A549 (cell line): ENCODE results near the gene PROCR. TPM values are rescaled to one million over a fixed set of nuclear protein-coding genes. Genes with fewer than 3 reads are reported as not detected.
A peak's percentile ranks its signal among the peaks of the same experiment; 100 is the strongest.

ENCODE experiments used
- ATAC-seq, 2 experiments: fragments of 200-7000 bp in 1 of 2; fragments of >200 bp in 1 of 2; cut with Nextera tagmentation in 1 of 2; cut with Tn5 transposase in 1 of 2; 3 replicates each; pipeline versions ENCODE4 v1.8.0 to v1.9.1; 2018 to 2020; ENCODE audit warnings: mild to moderate bottlenecking in 1 of 2, moderate library complexity in 1 of 2
- CTCF ChIA-PET: fragments of 300-600 bp; sonication (Branson Sonifier 250); formaldehyde crosslinking; extraction: SDS; loops from one replicate; lab custom pipeline; 2021; ENCODE audit warnings: antibody characterized with exemption, inconsistent platforms; lab: Yijun Ruan, JAX
- POLR2A ChIA-PET: fragments of 350-600 bp; formaldehyde crosslinking; extraction: SDS; loops from one replicate; lab custom pipeline; 2021; ENCODE audit warnings: antibody characterized with exemption, inconsistent platforms; lab: Yijun Ruan, JAX
- DNase-seq, 2 experiments: peaks; one replicate each; pipeline versions ENCODE4 v3.0.0 to v3.0.0-alpha.2; 2011 to 2016; ENCODE audit warnings: low read depth in 1 of 2, low spot score in 1 of 2
- FAIRE-seq: peaks from 2 replicates; lab custom pipeline; 2011; peaks lifted over from hg19 to GRCh38; lab: Jason Lieb, UNC
- H3K27ac ChIP-seq, 2 experiments: fragments of >200 bp; sonication (Bioruptor Twin); formaldehyde crosslinking; 3 replicates each; pipeline ENCODE4 v1.5.1; 2016 to 2017
- H3K4me1 ChIP-seq: fragments of >200 bp; sonication (Bioruptor Twin); formaldehyde crosslinking; 3 replicates; pipeline ENCODE4 v1.6.1; 2016
- H3K4me2 ChIP-seq: fragments of >200 bp; sonication (Bioruptor Twin); formaldehyde crosslinking; 3 replicates; pipeline ENCODE4 v1.6.1; 2016
- H3K4me3 ChIP-seq: fragments of >200 bp; sonication (Bioruptor Twin); formaldehyde crosslinking; 3 replicates; pipeline ENCODE4 v1.5.1; 2016
- H3K9me3 ChIP-seq: fragments of >200 bp; sonication (Bioruptor Twin); formaldehyde crosslinking; 3 replicates; pipeline ENCODE4 v1.6.1; 2016
- CEBPB ChIP-seq, 2 experiments: fragments of >200 bp in 1 of 2; sonication (Bioruptor Twin) in 1 of 2; formaldehyde crosslinking in 1 of 2; IDR thresholded peaks; 2 replicates each; pipeline ENCODE4 v1.6.1; 2012 to 2016
- CHD4 ChIP-seq: fragments of 200-600 bp; sonication (generic); IDR thresholded peaks from 2 replicates; pipeline ENCODE4 v1.6.1; 2016; ENCODE audit warnings: antibody characterized with exemption, mild to moderate bottlenecking, borderline replicate concordance
- EHF ChIP-seq: fragments of 250-450 bp; sonication (Bioruptor Pico); IDR thresholded peaks from 2 replicates; pipeline ENCODE4 v1.5.0; 2020; ENCODE audit warnings: mild to moderate bottlenecking
- EP300 ChIP-seq, 2 experiments: fragments of >200 bp; sonication (Bioruptor Twin); formaldehyde crosslinking; IDR thresholded peaks; 2 replicates in 1 of 2; 3 replicates in 1 of 2; pipeline ENCODE4 v1.6.1; 2016 to 2017
- ESRRA ChIP-seq: fragments of 150-350 bp; IDR thresholded peaks from 2 replicates; pipeline ENCODE4 v1.6.1; 2014; ENCODE audit warnings: mild to moderate bottlenecking, low read length, borderline replicate concordance
- FOSB ChIP-seq: fragments of 250-450 bp; sonication (Bioruptor Pico); IDR thresholded peaks from 2 replicates; pipeline ENCODE4 v1.5.0; 2020; ENCODE audit warnings: mild to moderate bottlenecking, moderate library complexity
- FOSL2 ChIP-seq, 2 experiments: fragments of 450-650 bp in 1 of 2; fragments of >200 bp in 1 of 2; sonication (Bioruptor Twin) in 1 of 2; formaldehyde crosslinking; IDR thresholded peaks; 2 replicates each; pipeline versions ENCODE4 v1.5.0 to v1.6.1; 2016 to 2020; ENCODE audit warnings: mild to moderate bottlenecking in 1 of 2, moderate library complexity in 1 of 2
- GATA3 ChIP-seq: IDR thresholded peaks from 2 replicates; pipeline ENCODE4 v1.6.1; 2012; ENCODE audit warnings: borderline replicate concordance
- HMGXB4 ChIP-seq: fragments of 250-450 bp; sonication (Bioruptor Pico); IDR thresholded peaks from 2 replicates; pipeline ENCODE4 v1.5.0; 2021; ENCODE audit warnings: mild to moderate bottlenecking, moderate library complexity, borderline replicate concordance
- JUNB ChIP-seq: fragments of >200 bp; sonication (Bioruptor Twin); formaldehyde crosslinking; IDR thresholded peaks from 2 replicates; pipeline ENCODE4 v1.6.1; 2016
- KDM1A ChIP-seq: fragments of 200-600 bp; sonication (generic); IDR thresholded peaks from 2 replicates; pipeline ENCODE4 v1.6.1; 2016; ENCODE audit warnings: low read depth, mild to moderate bottlenecking
- MAZ ChIP-seq: fragments of 150-350 bp; IDR thresholded peaks from 2 replicates; pipeline ENCODE4 v1.6.1; 2014; ENCODE audit warnings: antibody characterized with exemption, low read depth, low read length, borderline replicate concordance
- MYC ChIP-seq: IDR thresholded peaks from 2 replicates; pipeline ENCODE4 v1.6.1; 2012; ENCODE audit warnings: mild to moderate bottlenecking, inconsistent platforms, low read length, improper control_type of control experiment, borderline replicate concordance
- NFE2L2 ChIP-seq: fragments of 150-350 bp; conservative IDR thresholded peaks from 2 replicates; pipeline ENCODE4 v1.6.1; 2014; ENCODE audit warnings: low read length
- PBX3 ChIP-seq: IDR thresholded peaks from 2 replicates; pipeline ENCODE4 v1.6.1; 2012
- RNF2 ChIP-seq: fragments of 200-600 bp; sonication (generic); IDR thresholded peaks from 2 replicates; pipeline ENCODE4 v1.6.1; 2016; ENCODE audit warnings: low read depth, mild to moderate bottlenecking, antibody characterized with exemption, moderate library complexity, borderline replicate concordance
- SREBF2 ChIP-seq: fragments of 450-650 bp; IDR thresholded peaks from 2 replicates; pipeline ENCODE4 v1.6.1; 2014; ENCODE audit warnings: mild to moderate bottlenecking, moderate library complexity
- USF2 ChIP-seq: fragments of 450-650 bp; IDR thresholded peaks from 2 replicates; pipeline ENCODE4 v1.6.1; 2014; ENCODE audit warnings: antibody characterized with exemption
- ZSCAN20 ChIP-seq: fragments of 250-450 bp; sonication (Bioruptor Pico); IDR thresholded peaks from 2 replicates; pipeline ENCODE4 v1.8.0; 2022; ENCODE audit warnings: mild to moderate bottlenecking, moderate library complexity
- WGBS: methylation state at CpG from one replicate; pipeline ENCODE4 v1.1.6; 2017; ENCODE audit errors: missing lambda C conversion rate; 5-methylcytosine and 5-hydroxymethylcytosine counted together
- polyA plus RNA-seq, 4 experiments: library from polyadenylated mRNA; depleted of rRNA in 3 of 4; stranded (reverse); fragments of >200 nt; fragmentation: RNase III in 1 of 4; extraction: RNeasy Plus Mini Kit Qiagen cat#74134 plus additional on column Dnase treatment in 1 of 4; gene quantifications; 2 replicates in 3 of 4; 3 replicates in 1 of 4; pipeline ENCODE4 v1.2.3, GENCODE V29; 2011 to 2017
- TF ChIP-seq, protein P1 (sequence below): fragments of >200 bp; sonication (Bioruptor Twin); formaldehyde crosslinking; IDR thresholded peaks from 2 replicates; pipeline ENCODE4 v1.6.1; 2016
- TF ChIP-seq, protein P2 (sequence below): IDR thresholded peaks from 2 replicates; pipeline ENCODE4 v1.6.1; 2012; ENCODE audit warnings: low read depth, borderline replicate concordance
- TF ChIP-seq, protein P3 (sequence below): IDR thresholded peaks from 2 replicates; pipeline ENCODE4 v1.6.1; 2012
- TF ChIP-seq, protein P4 (sequence below): fragments of 250-450 bp; sonication (Bioruptor Pico); IDR thresholded peaks from 2 replicates; pipeline ENCODE4 v1.5.0; 2020; ENCODE audit warnings: low read depth, mild to moderate bottlenecking, moderate library complexity

The PROCR gene
- polyA plus RNA-seq, 2 of the 4 experiments (the other 2 are of a cell fraction), result 123 to 134 TPM

GRCh38 chr20:35125753-35126152 is 46.1 kb upstream of the PROCR start:
- POLR2A ChIA-PET, result no interaction called here
- ATAC-seq (no peak), FAIRE-seq (no peak), DNase-seq (no peak)
- no peak overlapping the region for H3K4me2 ChIP-seq
- no peaks in the 10 kb centered on the region for H3K9me3 ChIP-seq
- H3K4me1 ChIP-seq, result peaks cover 16% of the 10 kb centered on the region
- TF ChIP-seq SREBF2, result no peak
- no peak for TF ChIP-seq EP300 (IDR thresholded peaks at IDR 0.05)
- TF ChIP-seq GATA3, result no peak
- no peak for TF ChIP-seq NFE2L2
- no peak for TF ChIP-seq ESRRA
- CTCF ChIA-PET, result interaction anchor here (0.6 to 1.3 kb wide), 2 partner anchors 30 to 32 kb away, joined by 4 to 5 read pairs; no protein-coding TSS in a partner anchor
- no peak overlapping the region for H3K4me3 ChIP-seq
- WGBS, result 89% methylated on average over 5 of the region's 5 CpGs
- H3K27ac ChIP-seq, result no peak overlapping the region

GRCh38 chr20:35129647-35130069 is 42.2 kb upstream of the PROCR start:
- ATAC-seq, result peak in 1 of 2 experiments; percentile 78; a peak in 3 of 6 replicates
- Histone ChIP-seq H3K27ac (peak overlapping the region; percentile 52 to 70), H3K4me3 (no peak overlapping the region), H3K4me2 (peak overlapping the region; percentile 56), H3K4me1 (peaks cover 28% of the 10 kb centered on the region), H3K9me3 (no peaks in the 10 kb centered on the region)
- no peak for TF ChIP-seq KDM1A
- no peak for TF ChIP-seq NFE2L2
- no peak for TF ChIP-seq PBX3
- 0 out of 2 replicates have a peak, but pooled peaks have one; percentile 36 for TF ChIP-seq JUNB
- TF ChIP-seq ZSCAN20 (CRISPR knock-in tag), result no peak
- peak; percentile 73 to 86; a peak in 3 of 4 replicates for TF ChIP-seq CEBPB (IDR thresholded peaks at IDR 0.05)
- TF ChIP-seq, protein P1, sequence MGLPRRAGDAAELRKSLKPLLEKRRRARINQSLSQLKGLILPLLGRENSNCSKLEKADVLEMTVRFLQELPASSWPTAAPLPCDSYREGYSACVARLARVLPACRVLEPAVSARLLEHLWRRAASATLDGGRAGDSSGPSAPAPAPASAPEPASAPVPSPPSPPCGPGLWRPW, result peak; percentile 61; the same call in 1 of the 2 replicates
- TF ChIP-seq EHF (CRISPR knock-in tag), result no peak
- no peak for TF ChIP-seq FOSL2 (IDR thresholded peaks at IDR 0.05)
- peak; percentile 58 for TF ChIP-seq FOSL2 (CRISPR knock-in tag; IDR thresholded peaks at IDR 0.05)
- no peak for FAIRE-seq
- peak in 1 of 2 experiments; percentile 56 for DNase-seq
- WGBS, result 22% methylated on average over 2 of the region's 2 CpGs
- ChIA-PET POLR2A (no interaction called here), CTCF (interaction anchor here (1.1 to 2.2 kb wide), 3 partner anchors 17 to 135 kb away, joined by 3 to 10 read pairs (median 3); partner anchors contain the start of gene EDEM2)

- no peaks in the 10 kb centered on the region for H3K9me3 ChIP-seq
- no peak overlapping the region for H3K4me2 ChIP-seq
- DNase-seq (no peak), FAIRE-seq (no peak), ATAC-seq (no peak)
- WGBS, result 95% methylated on average over 4 of the region's 4 CpGs
- no peak overlapping the region for H3K4me3 ChIP-seq
- POLR2A ChIA-PET, result no interaction called here
- H3K4me1 ChIP-seq, result peaks cover 50% of the 10 kb centered on the region
- H3K27ac ChIP-seq, result peak overlapping the region in 1 of 2 experiments; percentile 78; a peak in 1 of 6 replicates
- CTCF ChIA-PET, result interaction anchor here (0.6 to 3.3 kb wide), 6 partner anchors 10 to 137 kb away, joined by 3 to 14 read pairs (median 6); no protein-coding TSS in a partner anchor
- no peak for TF ChIP-seq MAZ
- TF ChIP-seq, protein P2, sequence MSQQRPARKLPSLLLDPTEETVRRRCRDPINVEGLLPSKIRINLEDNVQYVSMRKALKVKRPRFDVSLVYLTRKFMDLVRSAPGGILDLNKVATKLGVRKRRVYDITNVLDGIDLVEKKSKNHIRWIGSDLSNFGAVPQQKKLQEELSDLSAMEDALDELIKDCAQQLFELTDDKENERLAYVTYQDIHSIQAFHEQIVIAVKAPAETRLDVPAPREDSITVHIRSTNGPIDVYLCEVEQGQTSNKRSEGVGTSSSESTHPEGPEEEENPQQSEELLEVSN, result no peak
- TF ChIP-seq MYC, result no peak
- no peak for TF ChIP-seq EHF (CRISPR knock-in tag)
- TF ChIP-seq, protein P3, sequence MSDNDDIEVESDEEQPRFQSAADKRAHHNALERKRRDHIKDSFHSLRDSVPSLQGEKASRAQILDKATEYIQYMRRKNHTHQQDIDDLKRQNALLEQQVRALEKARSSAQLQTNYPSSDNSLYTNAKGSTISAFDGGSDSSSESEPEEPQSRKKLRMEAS, result no peak
- TF ChIP-seq FOSL2 (IDR thresholded peaks at IDR 0.05), result no peak
- no peak for TF ChIP-seq FOSL2 (CRISPR knock-in tag; IDR thresholded peaks at IDR 0.05)
- TF ChIP-seq FOSB, result no peak
- TF ChIP-seq HMGXB4 (CRISPR knock-in tag), result no peak
- no peak for TF ChIP-seq RNF2
- no peak for TF ChIP-seq ESRRA
- no peak for TF ChIP-seq USF2
- TF ChIP-seq, protein P4, sequence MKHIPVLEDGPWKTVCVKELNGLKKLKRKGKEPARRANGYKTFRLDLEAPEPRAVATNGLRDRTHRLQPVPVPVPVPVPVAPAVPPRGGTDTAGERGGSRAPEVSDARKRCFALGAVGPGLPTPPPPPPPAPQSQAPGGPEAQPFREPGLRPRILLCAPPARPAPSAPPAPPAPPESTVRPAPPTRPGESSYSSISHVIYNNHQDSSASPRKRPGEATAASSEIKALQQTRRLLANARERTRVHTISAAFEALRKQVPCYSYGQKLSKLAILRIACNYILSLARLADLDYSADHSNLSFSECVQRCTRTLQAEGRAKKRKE (CRISPR knock-in tag), result no peak
- TF ChIP-seq CHD4, result no peak
- no peak for TF ChIP-seq EP300 (IDR thresholded peaks at IDR 0.05)
Observed at GRCh38 chr20:35131934-35132333, 39.9 kb upstream of the PROCR start.
